Loucy (cell line): ENCODE measurements around the gene SCAPER.

Source experiments
- H2AFZ ChIP-seq: fragments of 200-600 bp; sonication (generic); 2 replicates; pipeline ENCODE4 v1.6.0; 2016; ENCODE audit warnings: antibody characterized with exemption, mild to moderate bottlenecking, low read length, moderate library complexity
- H3F3A ChIP-seq: fragments of 200-600 bp; 2 replicates; pipeline ENCODE4 v1.6.0; 2016; ENCODE audit warnings: antibody characterized with exemption, low read depth, mild to moderate bottlenecking
- H3K27me3 ChIP-seq: fragments of 200-600 bp; sonication (generic); 2 replicates; pipeline ENCODE4 v1.6.1; 2014; ENCODE audit warnings: low read length, mild to moderate bottlenecking; ENCODE audit not compliant: insufficient read depth, poor library complexity, severe bottlenecking
- H3K36me3 ChIP-seq: fragments of 200-600 bp; sonication (generic); 2 replicates; pipeline ENCODE4 v1.6.1; 2016; ENCODE audit warnings: low read length; ENCODE audit not compliant: insufficient read depth
- H3K4me1 ChIP-seq: fragments of 200-600 bp; sonication (generic); 2 replicates; pipeline ENCODE4 v1.5.1; 2014; ENCODE audit warnings: low read length, mild to moderate bottlenecking; ENCODE audit not compliant: insufficient read depth, poor library complexity, severe bottlenecking
- H3K4me2 ChIP-seq: fragments of 200-600 bp; sonication (generic); 2 replicates; pipeline ENCODE4 v1.6.0; 2014; ENCODE audit warnings: antibody characterized with exemption, low read length, low read depth, mild to moderate bottlenecking; ENCODE audit not compliant: poor library complexity, severe bottlenecking
- H3K4me3 ChIP-seq: fragments of 200-600 bp; sonication (generic); 2 replicates; pipeline ENCODE4 v1.5.1; 2014; ENCODE audit warnings: low read length, mild to moderate bottlenecking, mixed read lengths; ENCODE audit not compliant: poor library complexity, severe bottlenecking
- H3K79me2 ChIP-seq: fragments of 200-600 bp; sonication (generic); 2 replicates; pipeline ENCODE4 v1.6.1; 2014; ENCODE audit warnings: low read length; ENCODE audit not compliant: insufficient read depth
- H3K9ac ChIP-seq: fragments of 200-600 bp; sonication (generic); 2 replicates; pipeline ENCODE4 v1.6.0; 2014; ENCODE audit warnings: mild to moderate bottlenecking, low read depth, low read length, moderate library complexity; ENCODE audit not compliant: poor library complexity, severe bottlenecking
- H3K9me2 ChIP-seq: fragments of 200-600 bp; sonication (generic); replicated peaks from 2 replicates; pipeline ENCODE4 v1.6.1; 2016; ENCODE audit warnings: low read depth, low read length, mixed read lengths
- H3K9me3 ChIP-seq: fragments of 200-600 bp; sonication (generic); 2 replicates; pipeline ENCODE4 v1.6.1; 2014; ENCODE audit warnings: mild to moderate bottlenecking, antibody characterized with exemption, low read length, low read depth; ENCODE audit not compliant: insufficient read depth
- H4K20me1 ChIP-seq: fragments of 200-600 bp; sonication (generic); 2 replicates; pipeline ENCODE4 v1.6.0; 2014; ENCODE audit warnings: antibody characterized with exemption, low read length, mild to moderate bottlenecking; ENCODE audit not compliant: insufficient read depth, poor library complexity, severe bottlenecking
- EZH2phosphoT487 ChIP-seq: fragments of 200-600 bp; IDR thresholded peaks from 2 replicates; pipeline ENCODE4 v1.6.1; 2018; ENCODE audit warnings: antibody characterized with exemption, mild to moderate bottlenecking, moderate library complexity, borderline replicate concordance
- TF ChIP-seq, protein P1 (sequence below): fragments of 200-600 bp; sonication (generic); conservative IDR thresholded peaks from 2 replicates; pipeline ENCODE4 v1.5.1; 2014; ENCODE audit warnings: mild to moderate bottlenecking, antibody characterized with exemption, low read length

The SCAPER gene

DNA sequence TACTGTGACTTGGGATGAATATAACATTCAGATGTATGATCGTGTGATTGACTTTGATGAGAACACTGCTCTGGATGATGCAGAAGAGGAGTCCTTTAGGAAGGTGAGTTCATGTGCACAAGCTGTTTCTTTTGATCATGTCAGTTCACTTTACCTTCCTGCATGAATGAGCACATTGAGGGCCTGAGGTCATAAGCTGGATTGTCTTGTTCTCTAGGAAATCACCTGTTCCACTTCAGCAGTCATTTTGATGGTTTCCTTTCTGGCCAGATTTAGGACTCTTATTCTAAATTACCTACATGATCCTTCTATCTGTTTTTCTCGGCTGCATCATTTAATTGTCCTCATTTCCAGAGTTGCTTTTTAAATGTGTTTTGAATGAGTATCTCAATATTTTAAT is 30.5 kb upstream of the SCAPER start:
- H3K36me3 ChIP-seq = no peaks in the 10 kb centered on the region; the same call in 1 of the 2 replicates

DNA sequence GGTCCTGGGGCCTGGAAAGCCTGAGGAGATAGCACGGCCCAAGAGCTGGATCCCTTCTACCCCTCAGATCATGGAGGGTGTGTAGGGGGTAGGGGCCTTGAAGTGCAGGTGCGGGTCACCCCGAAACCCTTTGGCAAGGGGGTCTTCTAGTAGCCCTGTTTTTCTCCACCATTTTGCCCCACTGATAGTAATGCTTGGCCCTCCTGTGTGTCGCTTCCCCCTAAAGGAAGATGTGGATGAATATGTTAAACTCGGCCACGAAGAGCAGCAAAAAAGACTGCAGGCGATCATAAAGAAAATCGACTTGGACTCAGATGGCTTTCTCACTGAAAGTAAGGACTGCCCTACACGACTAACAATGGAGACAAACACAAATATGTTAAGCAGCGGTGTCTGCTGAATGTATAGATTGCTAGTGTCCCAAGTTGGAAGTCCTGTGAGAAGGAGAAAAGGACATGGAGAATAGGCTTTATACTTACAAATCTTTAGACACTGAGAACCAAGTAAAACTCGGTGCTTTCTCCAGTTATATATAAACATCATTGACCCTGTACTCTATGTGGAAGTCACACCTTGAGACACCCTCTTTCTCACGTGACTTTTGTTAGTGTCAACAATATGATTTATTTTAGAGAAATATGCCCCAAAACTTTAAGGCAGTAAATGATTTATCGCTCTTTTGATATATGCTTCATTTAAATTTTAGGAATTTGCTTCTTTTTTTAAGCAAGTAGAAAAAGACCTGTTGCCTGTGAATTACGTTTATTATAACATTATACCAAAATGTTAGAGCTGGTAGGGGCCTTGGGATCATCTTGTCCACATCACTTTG is 27.2 kb upstream of the SCAPER start:
- peak overlapping the region; percentile 80 for H3K4me3 ChIP-seq

More for the DNA sequence above, 30.5 kb upstream of the SCAPER start:
- no peaks in the 10 kb centered on the region for H3K9me2 ChIP-seq
- TF ChIP-seq EZH2phosphoT487 = no peak
- TF ChIP-seq, protein P1, sequence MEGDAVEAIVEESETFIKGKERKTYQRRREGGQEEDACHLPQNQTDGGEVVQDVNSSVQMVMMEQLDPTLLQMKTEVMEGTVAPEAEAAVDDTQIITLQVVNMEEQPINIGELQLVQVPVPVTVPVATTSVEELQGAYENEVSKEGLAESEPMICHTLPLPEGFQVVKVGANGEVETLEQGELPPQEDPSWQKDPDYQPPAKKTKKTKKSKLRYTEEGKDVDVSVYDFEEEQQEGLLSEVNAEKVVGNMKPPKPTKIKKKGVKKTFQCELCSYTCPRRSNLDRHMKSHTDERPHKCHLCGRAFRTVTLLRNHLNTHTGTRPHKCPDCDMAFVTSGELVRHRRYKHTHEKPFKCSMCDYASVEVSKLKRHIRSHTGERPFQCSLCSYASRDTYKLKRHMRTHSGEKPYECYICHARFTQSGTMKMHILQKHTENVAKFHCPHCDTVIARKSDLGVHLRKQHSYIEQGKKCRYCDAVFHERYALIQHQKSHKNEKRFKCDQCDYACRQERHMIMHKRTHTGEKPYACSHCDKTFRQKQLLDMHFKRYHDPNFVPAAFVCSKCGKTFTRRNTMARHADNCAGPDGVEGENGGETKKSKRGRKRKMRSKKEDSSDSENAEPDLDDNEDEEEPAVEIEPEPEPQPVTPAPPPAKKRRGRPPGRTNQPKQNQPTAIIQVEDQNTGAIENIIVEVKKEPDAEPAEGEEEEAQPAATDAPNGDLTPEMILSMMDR = no peak
- peak overlapping the region; percentile 49 for H3K4me2 ChIP-seq
- H3K9me3 ChIP-seq = no peaks in the 10 kb centered on the region
- no peaks in the 10 kb centered on the region for H3K27me3 ChIP-seq
- H3K9ac ChIP-seq = no peak overlapping the region
- peak overlapping the region; percentile 8 for H3K4me3 ChIP-seq
- no peak overlapping the region for H2AFZ ChIP-seq
- H3K4me1 ChIP-seq = peaks cover 45% of the 10 kb centered on the region
- H4K20me1 ChIP-seq = peaks cover 24% of the 10 kb centered on the region
- peaks cover 32% of the 10 kb centered on the region for H3K79me2 ChIP-seq
- H3F3A ChIP-seq = no peaks in the 10 kb centered on the region

DNA sequence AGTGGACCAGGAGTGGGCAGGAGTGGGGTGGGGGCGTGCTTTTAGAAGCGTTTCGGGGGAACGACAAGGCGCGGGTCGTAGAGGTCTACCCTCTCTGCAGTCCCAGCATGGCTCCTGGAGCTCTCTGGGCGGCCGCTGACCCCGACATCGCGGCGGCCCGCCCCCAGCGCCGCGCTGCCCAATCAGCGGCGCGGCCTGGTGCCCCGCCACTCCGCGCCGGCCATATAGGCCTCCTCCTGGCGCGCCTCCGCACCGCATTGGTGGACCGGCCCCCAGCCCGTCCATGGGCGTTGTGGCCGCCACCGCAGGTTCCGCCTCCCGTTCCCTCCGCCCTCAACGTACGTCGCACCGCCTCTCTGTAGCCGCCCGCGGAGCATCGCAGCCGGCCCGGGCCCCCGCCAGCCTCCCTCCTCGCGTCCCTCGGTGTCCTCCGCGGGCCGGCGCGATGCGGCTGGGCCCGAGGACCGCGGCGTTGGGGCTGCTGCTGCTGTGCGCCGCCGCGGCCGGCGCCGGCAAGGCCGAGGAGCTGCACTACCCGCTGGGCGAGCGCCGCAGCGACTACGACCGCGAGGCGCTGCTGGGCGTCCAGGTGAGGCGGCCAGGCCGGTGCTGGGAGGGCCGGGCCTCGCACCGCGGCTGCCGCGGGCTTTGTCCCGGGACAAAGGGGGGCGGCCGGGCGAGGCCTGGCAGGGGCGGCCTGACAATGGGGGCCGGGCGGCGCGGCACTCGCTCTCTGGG is 26.4 kb upstream of the SCAPER start, which contains the start of gene RCN2:
TSS of gene RCN2 (plus strand) at position 353 of the 738 bp plus-strand sequence. CDS start at position 446, 93 bp downstream.
- Histone ChIP-seq H3K9ac (peak within 1 kb of the TSS; percentile 93), H3K4me1 (peaks cover 43% of the 10 kb centered on the region), H3K36me3 (no peaks in the 10 kb centered on the region), H3K4me3 (peak within 1 kb of the TSS; percentile 80), H3K79me2 (peaks cover 32% of the 10 kb centered on the region), H3K9me3 (no peaks in the 10 kb centered on the region), H2AFZ (peak within 1 kb of the TSS; percentile 94), H3F3A (no peaks in the 10 kb centered on the region), H3K9me2 (no peaks in the 10 kb centered on the region), H4K20me1 (peaks cover 24% of the 10 kb centered on the region), H3K27me3 (no peaks in the 10 kb centered on the region), H3K4me2 (peak within 1 kb of the TSS; percentile 78)
- TF ChIP-seq, protein P1 = no peak
- no peak for TF ChIP-seq EZH2phosphoT487

More for the DNA sequence above, 27.2 kb upstream of the SCAPER start:
- TF ChIP-seq, protein P1 = no peak
- TF ChIP-seq EZH2phosphoT487 = no peak
- Histone ChIP-seq H3K4me1 (peaks cover 47% of the 10 kb centered on the region), H3K36me3 (no peaks in the 10 kb centered on the region), H3F3A (no peaks in the 10 kb centered on the region), H3K9ac (peak overlapping the region; percentile 93), H3K9me3 (no peaks in the 10 kb centered on the region), H3K9me2 (no peaks in the 10 kb centered on the region), H3K27me3 (no peaks in the 10 kb centered on the region), H4K20me1 (peaks cover 24% of the 10 kb centered on the region), H3K79me2 (peaks cover 32% of the 10 kb centered on the region), H2AFZ (peak overlapping the region; percentile 78; the same call in 1 of the 2 replicates), H3K4me2 (peak overlapping the region; percentile 78)
